Pancreas (tissue), 10 donors: Measurements from ENCODE around the gene SUFU. TPM values are rescaled to one million over a fixed set of nuclear protein-coding genes. Genes with fewer than 3 reads are reported as not detected.

Experiments
- ATAC-seq, 4 donors: fragments of 200-7000 bp; cut with Tn5 transposase; one replicate each; pipeline versions ENCODE4 v1.8.0 to v1.9.1; 2020; ENCODE audit warnings: mild to moderate bottlenecking in 4 of 4, moderate library complexity in 4 of 4
- DNase-seq, 6 donors: peaks; one replicate each; pipeline ENCODE4 v3.0.0-alpha.2; 2020
- FAIRE-seq: peaks from 2 replicates; lab custom pipeline; 2012; peaks lifted over from hg19 to GRCh38; lab: Jason Lieb, UNC
- H3K27ac ChIP-seq, 4 donors: fragments of 200-600 bp; sonication (generic); 1 replicate in 3 of 4; 2 replicates in 1 of 4; pipeline versions ENCODE4 v1.5.0 to v1.8.0; 2020
- H3K27me3 ChIP-seq, 4 donors: fragments of 200-600 bp; one replicate each; pipeline ENCODE4 v1.8.0; 2021
- H3K36me3 ChIP-seq, 3 donors: fragments of 200-600 bp; sonication (generic) in 1 of 3; one replicate each; pipeline versions ENCODE4 v1.5.0 to v1.8.0; 2020 to 2021
- H3K4me1 ChIP-seq, 3 donors: fragments of 200-600 bp; one replicate each; pipeline ENCODE4 v1.8.0; 2021
- H3K4me3 ChIP-seq, 4 donors: fragments of 200-600 bp; sonication (generic) in 2 of 4; one replicate each; pipeline versions ENCODE4 v1.5.0 to v1.8.0; 2020 to 2021
- H3K9me3 ChIP-seq, 4 donors: fragments of 200-600 bp; one replicate each; pipeline ENCODE4 v1.8.0; 2021
- CTCF ChIP-seq, 4 donors: fragments of 200-600 bp; sonication (generic) in 3 of 4; IDR thresholded peaks; one replicate each; pipeline versions ENCODE4 v1.5.0 to v1.8.0; 2021; ENCODE audit warnings: antibody characterized with exemption in 4 of 4
- WGBS, 2 donors: extraction: QIAGEN DNeasy Blood & Tissue Kit; methylation state at CpG; one replicate each; pipeline ENCODE4 v1.1.7; 2013; 5-methylcytosine and 5-hydroxymethylcytosine counted together
- intact Hi-C, 3 donors: fragments of 100-400 bp; cut with DNase I; formaldehyde crosslinking; loops; one replicate each; pipeline versions ENCODE4 v1.11.1 to v1.14.2; 2022
- polyA plus RNA-seq, 2 donors: library from polyadenylated mRNA; stranded (reverse); fragments of 200-250 nt; gene quantifications; one replicate each; pipeline ENCODE4 v1.2.3, GENCODE V29; 2013
- total RNA-seq, 6 donors: library from RNA; stranded (reverse); fragmentation: NEBNext Ultra II Directional in 4 of 6; extraction: Animal tissue kit (Norgen Biotek cat#: 25700) in 4 of 6; gene quantifications; one replicate each; pipeline versions ENCODE4 v1.2.1 to v1.2.4, GENCODE V29; 2021 to 2023
- donor health status: healthy with polysubstance abuse.
- donor health status: DM: no; HTN: no; CAD: no; lungs with moderate emphysema.
- donor health status: DM: no; HTN: no; CAD: no.
- donor health status: control.
- donor health status: control.
- donor health status: Bipolar disorder and iron deficiency.
- donor health status: DM: yes; HTN: yes; CAD: no.
- donor health status: DM: no; HTN: no; CAD: no.
- donor health status: DM: no; HTN: no; CAD: no.
- donor health status: DM: yes; HTN: yes; CAD: no.

Gene SUFU
- total and polyA plus RNA-seq, 8 donors, result 1.9 to 7.8 (median 2.9) TPM

DNA sequence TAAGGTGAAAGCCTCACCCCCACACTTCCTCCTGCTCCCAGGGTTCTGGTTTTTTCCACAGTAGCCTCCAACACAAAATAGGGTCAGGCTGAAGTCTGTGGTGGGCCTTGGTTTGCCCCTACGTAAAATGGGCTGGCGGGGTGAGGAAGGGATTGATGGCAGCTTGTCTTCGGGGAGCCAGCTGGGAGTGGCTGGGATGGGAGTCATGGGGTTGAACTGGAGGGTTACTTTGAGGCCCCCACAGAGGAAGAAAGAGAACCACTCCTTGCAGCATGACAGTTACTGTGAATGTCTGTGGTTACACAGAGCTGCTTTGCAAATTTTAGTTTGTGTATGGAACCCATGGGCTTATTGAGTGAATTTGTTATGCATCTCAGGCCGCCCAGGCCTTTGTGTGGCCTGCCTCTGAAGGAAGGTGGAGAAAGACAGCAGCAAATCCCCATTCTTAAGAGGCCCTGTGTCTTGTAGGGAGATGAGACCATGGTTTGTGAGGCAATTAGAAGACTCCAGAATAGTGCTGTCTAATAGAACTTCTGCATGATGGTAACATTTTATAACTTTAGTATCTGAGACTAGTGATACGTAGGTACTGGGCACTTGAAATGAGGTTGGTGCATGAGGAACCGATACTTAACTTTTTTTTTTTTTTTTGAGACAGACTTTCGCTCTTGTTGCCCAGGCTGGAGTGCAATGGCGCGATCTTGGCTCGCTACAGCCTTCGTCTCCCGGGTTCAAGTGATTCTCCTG is 148.6 kb downstream of the SUFU start:
- ATAC-seq (no peak), DNase-seq (no peak), FAIRE-seq (no peak)
- no peak overlapping the region for H3K4me3 ChIP-seq
- intact Hi-C loops, result no loop called here
- H3K36me3 ChIP-seq, result peaks cover 0 to 39% (median 26%) of the 10 kb centered on the region in 3 donors
- no peak for TF ChIP-seq CTCF (IDR thresholded peaks at IDR 0.05)
- no peaks in the 10 kb centered on the region for H3K9me3 ChIP-seq
- peak overlapping the region in 2 of 4 donors; percentile 55 to 72 for H3K27ac ChIP-seq
- WGBS, 2 donors, result 89 to 93% methylated on average over 12 of the region's 12 CpGs
- no peaks in the 10 kb centered on the region for H3K27me3 ChIP-seq
- peaks cover 42 to 65% (median 53%) of the 10 kb centered on the region in 3 donors for H3K4me1 ChIP-seq

GRCh38 chr10:102653060-102653459 is 149.3 kb downstream of the SUFU start:
- no peak for FAIRE-seq
- H3K36me3 ChIP-seq, result peaks cover 0 to 39% (median 27%) of the 10 kb centered on the region in 3 donors
- intact Hi-C loops, result no loop called here
- ATAC-seq, result no peak
- no peak overlapping the region for H3K4me3 ChIP-seq
- no peaks in the 10 kb centered on the region for H3K27me3 ChIP-seq
- DNase-seq, result no peak
- H3K9me3 ChIP-seq, result no peaks in the 10 kb centered on the region
- 83 to 100% methylated on average over 1 of the region's 1 CpG for WGBS, 2 donors
- peaks cover 40 to 65% (median 52%) of the 10 kb centered on the region in 3 donors for H3K4me1 ChIP-seq
- H3K27ac ChIP-seq, result peak overlapping the region in 3 of 4 donors; percentile 13 to 41 (median 22)
- TF ChIP-seq CTCF (IDR thresholded peaks at IDR 0.05), result no peak

DNA sequence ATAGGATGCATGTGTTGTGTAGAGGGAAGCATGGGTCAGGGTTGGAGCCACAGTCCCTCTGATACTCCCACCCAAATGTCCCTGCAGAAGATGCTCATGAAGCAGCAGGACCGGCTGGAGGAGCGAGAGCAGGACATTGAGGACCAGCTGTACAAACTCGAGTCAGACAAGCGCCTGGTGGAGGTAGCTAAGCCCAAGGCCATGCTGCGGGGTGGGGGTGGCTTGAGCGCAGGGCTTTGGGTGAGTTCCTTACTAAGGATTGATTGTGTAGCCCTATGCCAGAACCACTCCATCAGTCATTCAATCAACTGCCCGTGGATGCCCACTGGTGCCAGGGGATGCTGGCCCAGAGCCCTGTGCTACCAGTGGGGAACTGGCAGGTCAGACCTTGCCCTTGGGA is 150.8 kb downstream of the SUFU start:
- FAIRE-seq, result no peak
- peaks cover 0 to 39% (median 27%) of the 10 kb centered on the region in 3 donors for H3K36me3 ChIP-seq
- WGBS, 2 donors, result 20 to 29% methylated on average over 7 of the region's 7 CpGs
- peak in 2 of 4 donors; percentile 18 to 19 for ATAC-seq
- peak overlapping the region in 1 of 4 donors; percentile 8 for H3K27ac ChIP-seq
- DNase-seq, result peak in 5 of 6 donors; percentile 52 to 63 (median 59)
- no peak overlapping the region for H3K4me3 ChIP-seq
- peaks cover 49 to 64% (median 53%) of the 10 kb centered on the region in 3 donors for H3K4me1 ChIP-seq
- H3K27me3 ChIP-seq, result no peaks in the 10 kb centered on the region
- no peak for TF ChIP-seq CTCF (IDR thresholded peaks at IDR 0.05)
- intact Hi-C loops, result no loop called here
- no peaks in the 10 kb centered on the region for H3K9me3 ChIP-seq

DNA sequence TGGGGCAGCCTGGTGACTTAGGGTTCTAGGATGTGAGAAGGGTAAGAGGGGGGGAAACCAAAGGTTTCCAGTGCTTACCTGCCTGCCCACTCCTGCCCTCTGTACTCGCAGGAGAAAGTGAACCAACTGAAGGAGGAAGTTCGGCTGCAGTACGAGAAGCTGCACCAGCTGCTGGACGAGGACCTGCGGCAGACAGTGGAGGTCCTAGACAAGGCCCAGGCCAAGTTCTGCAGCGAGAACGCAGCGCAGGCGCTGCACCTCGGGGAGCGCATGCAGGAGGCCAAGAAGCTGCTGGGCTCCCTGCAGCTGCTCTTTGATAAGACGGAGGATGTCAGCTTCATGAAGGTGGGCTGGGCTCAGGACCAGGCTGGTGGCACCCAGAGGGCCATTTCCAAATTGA is 151.2 kb downstream of the SUFU start:
- DNase-seq, result no peak
- ATAC-seq, result no peak
- no peak for FAIRE-seq
- intact Hi-C loops, result no loop called here
- Histone ChIP-seq H3K4me3 (no peak overlapping the region), H3K36me3 (peaks cover 0 to 39% (median 27%) of the 10 kb centered on the region in 3 donors), H3K27me3 (no peaks in the 10 kb centered on the region), H3K4me1 (peaks cover 47 to 60% (median 52%) of the 10 kb centered on the region in 3 donors), H3K27ac (peak overlapping the region in 1 of 4 donors; percentile 8), H3K9me3 (no peaks in the 10 kb centered on the region)
- 74 to 88% methylated on average over 12 of the region's 12 CpGs for WGBS, 2 donors
- no peak for TF ChIP-seq CTCF (IDR thresholded peaks at IDR 0.05)

DNA sequence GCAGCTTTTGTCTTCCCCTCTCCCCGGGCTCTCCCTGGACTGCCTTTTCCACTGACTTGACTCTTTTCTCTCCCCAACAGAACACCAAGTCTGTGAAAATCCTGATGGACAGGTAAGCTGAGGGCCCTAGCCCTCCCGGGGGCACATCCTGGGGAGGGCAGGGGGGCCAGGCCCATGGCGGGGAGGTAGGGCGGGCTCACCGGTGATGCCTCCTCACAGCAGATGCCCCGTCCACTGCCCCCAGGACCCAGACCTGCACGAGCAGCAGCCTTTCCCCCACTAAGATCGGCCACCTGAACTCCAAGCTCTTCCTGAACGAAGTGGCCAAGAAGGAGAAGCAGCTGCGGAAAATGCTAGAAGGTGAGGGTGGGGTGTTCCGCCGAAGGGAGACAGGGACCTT is 152.3 kb downstream of the SUFU start:
- 91 to 95% methylated on average over 12 of the region's 12 CpGs for WGBS, 2 donors
- H3K27me3 ChIP-seq, result no peaks in the 10 kb centered on the region
- ATAC-seq, result no peak
- no peak for TF ChIP-seq CTCF (IDR thresholded peaks at IDR 0.05)
- intact Hi-C loops, result no loop called here
- no peak for FAIRE-seq
- H3K36me3 ChIP-seq, result peaks cover 0 to 39% (median 27%) of the 10 kb centered on the region in 3 donors
- peaks cover 50 to 60% (median 51%) of the 10 kb centered on the region in 3 donors for H3K4me1 ChIP-seq
- peak overlapping the region in 1 of 4 donors; percentile 80 for H3K27ac ChIP-seq
- peak in 1 of 6 donors; percentile 51 for DNase-seq
- H3K4me3 ChIP-seq, result no peak overlapping the region
- H3K9me3 ChIP-seq, result no peaks in the 10 kb centered on the region
